Fibroblast of lung (primary cell): ENCODE measurements around the gene L1CAM. TPM values are rescaled to one million over a fixed set of nuclear protein-coding genes. Genes with fewer than 3 reads are reported as not detected.

Experiments used
- DNase-seq, 2 donors: peaks; one replicate each; pipeline versions ENCODE4 v3.0.0 to v3.0.0-alpha.2; 2010; ENCODE audit warnings: low read depth in 2 of 2
- H2AFZ ChIP-seq: 2 replicates; pipeline ENCODE4 v1.5.1; 2012; ENCODE audit warnings: low read length, control low read depth, inconsistent platforms
- H3K27ac ChIP-seq: 2 replicates; pipeline ENCODE4 v1.5.1; 2011; ENCODE audit warnings: low read length, control low read depth; ENCODE audit not compliant: insufficient read depth
- H3K27me3 ChIP-seq: 2 replicates; pipeline ENCODE4 v1.5.1; 2011; ENCODE audit warnings: mild to moderate bottlenecking, low read length; ENCODE audit not compliant: control insufficient read depth, insufficient read depth
- H3K36me3 ChIP-seq: 2 replicates; pipeline ENCODE4 v1.5.1; 2011; ENCODE audit warnings: low read length; ENCODE audit not compliant: control insufficient read depth, insufficient read depth
- H3K4me1 ChIP-seq: 2 replicates; pipeline ENCODE4 v1.5.1; 2011; ENCODE audit warnings: low read length; ENCODE audit not compliant: control insufficient read depth, insufficient read depth; ENCODE audit errors: extremely low read depth
- H3K4me2 ChIP-seq: 2 replicates; pipeline ENCODE4 v1.5.1; 2011; ENCODE audit warnings: low read length, control low read depth; ENCODE audit not compliant: insufficient read depth; ENCODE audit errors: extremely low read depth
- H3K4me3 ChIP-seq, 4 experiments: fragments of 200-600 bp in 1 of 4; sonication (generic) in 1 of 4; replicated peaks in 1 of 4; 2 replicates each; pipeline ENCODE4 v1.5.1; 2011 to 2016; ENCODE audit warnings: low read length in 4 of 4, low read depth in 3 of 4, mild to moderate bottlenecking in 3 of 4, control low read depth in 2 of 4, inconsistent platforms in 1 of 4, mixed read lengths in 1 of 4; ENCODE audit not compliant: insufficient read depth in 1 of 4; ENCODE audit errors: control extremely low read depth in 1 of 4
- H3K79me2 ChIP-seq: 2 replicates; pipeline ENCODE4 v1.5.1; 2012; ENCODE audit warnings: mild to moderate bottlenecking, low read length, inconsistent platforms; ENCODE audit not compliant: control insufficient read depth, insufficient read depth
- H3K9ac ChIP-seq: 2 replicates; pipeline ENCODE4 v1.5.1; 2011; ENCODE audit warnings: mild to moderate bottlenecking, low read length, control low read depth; ENCODE audit not compliant: insufficient read depth
- H3K9me3 ChIP-seq: 2 replicates; pipeline ENCODE4 v1.5.1; 2012; ENCODE audit warnings: low read depth, low read length; ENCODE audit not compliant: control insufficient read depth, insufficient read depth
- H4K20me1 ChIP-seq: 2 replicates; pipeline ENCODE4 v1.5.1; 2011; ENCODE audit warnings: low read length; ENCODE audit not compliant: control insufficient read depth, insufficient read depth; ENCODE audit errors: extremely low read depth
- EZH2 ChIP-seq: IDR thresholded peaks from 2 replicates; pipeline ENCODE4 v1.5.1; 2012; ENCODE audit warnings: low read length, control low read depth, mild to moderate bottlenecking; ENCODE audit errors: missing control alignments
- polyA plus RNA-seq, 2 donors: library from polyadenylated mRNA; depleted of rRNA in 1 of 2; stranded (reverse) in 1 of 2; unstranded in 1 of 2; fragments of >200 nt; gene quantifications; 2 replicates each; pipeline ENCODE4 v1.2.1, GENCODE V29; 2011 to 2012; ENCODE audit warnings: missing spikeins in 1 of 2
- total RNA-seq: library from RNA; depleted of rRNA; stranded (reverse); fragments of >200 nt; gene quantifications from 2 replicates; pipeline ENCODE4 v1.2.1, GENCODE V29; 2014
- TF ChIP-seq, protein P1 (sequence below), 2 donors: IDR thresholded peaks in 1 of 2; conservative IDR thresholded peaks in 1 of 2; 1 replicate in 1 of 2; 2 replicates in 1 of 2; pipeline ENCODE4 v1.5.1; 2011 to 2012; ENCODE audit warnings: low read length in 2 of 2, control low read depth in 1 of 2, inconsistent platforms in 1 of 2, low read depth in 1 of 2, mild to moderate bottlenecking in 1 of 2

Gene L1CAM
- total and polyA plus RNA-seq, 2 donors (not counting 1 experiment from before 2014, with no cell fraction given), result 0.99 to 1.7 TPM

DNA sequence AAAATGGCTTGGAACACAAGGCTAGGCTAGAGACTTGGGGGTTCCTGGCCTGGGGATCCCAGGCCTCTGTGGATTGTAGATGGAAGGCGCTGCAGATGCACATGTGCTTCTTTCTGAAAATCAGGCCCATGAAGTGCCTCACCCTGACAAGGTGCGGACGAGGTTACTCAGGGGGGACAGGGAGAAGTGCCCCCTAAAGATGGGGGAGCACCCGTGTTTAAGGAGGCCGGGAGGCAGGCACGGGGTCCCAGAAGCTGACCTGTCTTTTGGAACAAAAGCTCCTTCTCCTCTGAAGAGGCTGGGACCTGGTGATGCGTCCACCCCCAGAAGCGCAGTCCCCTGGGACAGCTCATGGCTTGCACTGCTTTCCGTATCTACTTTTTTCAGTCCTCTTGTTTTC is 58.1 kb downstream of the L1CAM start:
- H3K4me3 ChIP-seq, result no peak overlapping the region
- no peaks in the 10 kb centered on the region for H3K36me3 ChIP-seq
- H3K4me1 ChIP-seq, result no peaks in the 10 kb centered on the region
- no peaks in the 10 kb centered on the region for H3K9me3 ChIP-seq
- peaks cover 40% of the 10 kb centered on the region for H3K27me3 ChIP-seq
- no peak overlapping the region for H2AFZ ChIP-seq
- H3K27ac ChIP-seq, result no peak overlapping the region
- no peaks in the 10 kb centered on the region for H3K79me2 ChIP-seq
- H3K9ac ChIP-seq, result no peak overlapping the region
- no peak for TF ChIP-seq EZH2
- TF ChIP-seq, protein P1, sequence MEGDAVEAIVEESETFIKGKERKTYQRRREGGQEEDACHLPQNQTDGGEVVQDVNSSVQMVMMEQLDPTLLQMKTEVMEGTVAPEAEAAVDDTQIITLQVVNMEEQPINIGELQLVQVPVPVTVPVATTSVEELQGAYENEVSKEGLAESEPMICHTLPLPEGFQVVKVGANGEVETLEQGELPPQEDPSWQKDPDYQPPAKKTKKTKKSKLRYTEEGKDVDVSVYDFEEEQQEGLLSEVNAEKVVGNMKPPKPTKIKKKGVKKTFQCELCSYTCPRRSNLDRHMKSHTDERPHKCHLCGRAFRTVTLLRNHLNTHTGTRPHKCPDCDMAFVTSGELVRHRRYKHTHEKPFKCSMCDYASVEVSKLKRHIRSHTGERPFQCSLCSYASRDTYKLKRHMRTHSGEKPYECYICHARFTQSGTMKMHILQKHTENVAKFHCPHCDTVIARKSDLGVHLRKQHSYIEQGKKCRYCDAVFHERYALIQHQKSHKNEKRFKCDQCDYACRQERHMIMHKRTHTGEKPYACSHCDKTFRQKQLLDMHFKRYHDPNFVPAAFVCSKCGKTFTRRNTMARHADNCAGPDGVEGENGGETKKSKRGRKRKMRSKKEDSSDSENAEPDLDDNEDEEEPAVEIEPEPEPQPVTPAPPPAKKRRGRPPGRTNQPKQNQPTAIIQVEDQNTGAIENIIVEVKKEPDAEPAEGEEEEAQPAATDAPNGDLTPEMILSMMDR (conservative IDR thresholded peaks at IDR 0.05 in 1 of 2, IDR thresholded peaks at IDR 0.05 in 1 of 2; ENCODE audit: low read depth in 1 of 2, low read length in 2 of 2), result no peak
- DNase-seq, result no peak
- H4K20me1 ChIP-seq, result no peaks in the 10 kb centered on the region
- no peak overlapping the region for H3K4me2 ChIP-seq

GRCh38 chrX:153827016-153827415 is 59.0 kb downstream of the L1CAM start:
- peaks cover 35% of the 10 kb centered on the region for H3K27me3 ChIP-seq

GRCh38 chrX:153825042-153825441 is 60.9 kb downstream of the L1CAM start:
- no peak for DNase-seq
- no peaks in the 10 kb centered on the region for H3K4me1 ChIP-seq
- H2AFZ ChIP-seq, result no peak overlapping the region
- H3K79me2 ChIP-seq, result no peaks in the 10 kb centered on the region
- no peak overlapping the region for H3K9ac ChIP-seq
- no peaks in the 10 kb centered on the region for H3K9me3 ChIP-seq
- no peak overlapping the region for H3K4me2 ChIP-seq
- H3K36me3 ChIP-seq, result no peaks in the 10 kb centered on the region
- peaks cover 24% of the 10 kb centered on the region for H3K27me3 ChIP-seq
- no peaks in the 10 kb centered on the region for H4K20me1 ChIP-seq
- no peak overlapping the region for H3K27ac ChIP-seq
- TF ChIP-seq, protein P1 (conservative IDR thresholded peaks at IDR 0.05 in 1 of 2, IDR thresholded peaks at IDR 0.05 in 1 of 2; ENCODE audit: low read depth in 1 of 2, low read length in 2 of 2), result no peak
- no peak for TF ChIP-seq EZH2
- H3K4me3 ChIP-seq, result no peak overlapping the region

More at GRCh38 chrX:153827016-153827415, 59.0 kb downstream of the L1CAM start:
- no peaks in the 10 kb centered on the region for H3K4me1 ChIP-seq
- H3K36me3 ChIP-seq, result no peaks in the 10 kb centered on the region
- H3K27ac ChIP-seq, result no peak overlapping the region
- no peaks in the 10 kb centered on the region for H3K9me3 ChIP-seq
- no peaks in the 10 kb centered on the region for H3K79me2 ChIP-seq
- H3K4me2 ChIP-seq, result no peak overlapping the region
- H4K20me1 ChIP-seq, result no peaks in the 10 kb centered on the region
- no peak overlapping the region for H3K9ac ChIP-seq
- H2AFZ ChIP-seq, result no peak overlapping the region
- TF ChIP-seq, protein P1 (conservative IDR thresholded peaks at IDR 0.05 in 1 of 2, IDR thresholded peaks at IDR 0.05 in 1 of 2; ENCODE audit: low read depth in 1 of 2, low read length in 2 of 2), result no peak
- no peak for TF ChIP-seq EZH2
- no peak overlapping the region for H3K4me3 ChIP-seq
- DNase-seq, result no peak
